Pulmonary artery endothelial cell (primary cell): ENCODE results near the gene TTF1. TPM values are rescaled to one million over a fixed set of nuclear protein-coding genes. Genes with fewer than 3 reads are reported as not detected.
A peak's percentile ranks its signal among the peaks of the same experiment; 100 is the strongest.
"Not testable (repeated sequence)": the region's sequence is repeated elsewhere in the genome, so short reads cannot be mapped to it uniquely, and the experiment has no call there.

Experiments
- DNase-seq: peaks from one replicate; pipeline ENCODE4 v3.0.0-alpha.2; 2011; ENCODE audit warnings: low read depth, low spot score
- total RNA-seq: library from RNA; depleted of rRNA; stranded (reverse); fragments of >200 nt; gene quantifications from 2 replicates; pipeline ENCODE4 v1.2.3, GENCODE V29; 2014

The TTF1 gene
- total RNA-seq, 1 donor from 2014 or later = 11.0 TPM

- DNase-seq = no peak
These were observed 5.4 kb upstream of the TTF1 start for GRCh38 chr9:132412089-132412488.

GRCh38 chr9:132411091-132411508, 4.5 kb upstream of the TTF1 start:
- no peak for DNase-seq

GRCh38 chr9:132410642-132411041, 4.0 kb upstream of the TTF1 start:
- DNase-seq = no peak

GRCh38 chr9:132409828-132410528, 3.3 kb upstream of the TTF1 start, which contains the start of gene CFAP77:
CFAP77 (plus strand) TSS chr9:132410211; CDS start chr9:132410272, 61 bp downstream.
- DNase-seq = no peak

GRCh38 chr9:132408521-132408920, 1.9 kb upstream of the TTF1 start:
- DNase-seq = no peak

GRCh38 chr9:132407196-132407595, 556 bp upstream of the TTF1 start:
- DNase-seq = no peak

- DNase-seq = peak; percentile 20
These were observed 2.3 kb downstream of the TTF1 start for GRCh38 chr9:132404228-132404881.

GRCh38 chr9:132401824-132402223, 4.8 kb downstream of the TTF1 start:
- DNase-seq = no peak

GRCh38 chr9:132395560-132395959, 11.1 kb downstream of the TTF1 start:
- DNase-seq = no peak

- no peak for DNase-seq
These were observed 15.2 kb downstream of the TTF1 start for GRCh38 chr9:132391449-132391848.

- DNase-seq = no peak
These were observed 15.7 kb downstream of the TTF1 start for GRCh38 chr9:132390966-132391365.

GRCh38 chr9:132387133-132387532, 19.5 kb downstream of the TTF1 start:
- DNase-seq = no peak

GRCh38 chr9:132384376-132384775, 22.3 kb downstream of the TTF1 start:
- DNase-seq = no peak

- DNase-seq = no peak
These were observed 23.2 kb downstream of the TTF1 start for GRCh38 chr9:132383462-132383883.

GRCh38 chr9:132381966-132382541, 24.6 kb downstream of the TTF1 start:
- DNase-seq = no peak

GRCh38 chr9:132378416-132378815, 28.2 kb downstream of the TTF1 start:
- DNase-seq = not testable (repeated sequence)

- DNase-seq = not testable (repeated sequence)
These were observed 28.9 kb downstream of the TTF1 start for GRCh38 chr9:132377769-132378168.

GRCh38 chr9:132372177-132373095, 34.2 kb downstream of the TTF1 start:
- DNase-seq = peak; percentile 99

- DNase-seq = no peak
These were observed 36.0 kb downstream of the TTF1 start for GRCh38 chr9:132370592-132370991.

- DNase-seq = peak; percentile 20
These were observed 37.2 kb downstream of the TTF1 start for GRCh38 chr9:132369421-132369820.

- no peak for DNase-seq
These were observed 38.9 kb downstream of the TTF1 start for GRCh38 chr9:132367613-132368313.
